ENCODE data around the gene FOXO3.

- TF ChIP-seq CTCF (IDR thresholded peaks at IDR 0.05) (no peak), EP300 (IDR thresholded peaks at IDR 0.05; ENCODE audit: low read depth) (no peak), POLR2A (IDR thresholded peaks at IDR 0.05) (no peak), POLR2AphosphoS5 (IDR thresholded peaks at IDR 0.05) (no peak)
Measured at GRCh38 chr6:108698593-108699289, 138.0 kb downstream of the FOXO3 start.
